GM18951 (cell line): Measurements from ENCODE around the gene GNAI2.

ENCODE experiments used
- POLR2A ChIP-seq: IDR thresholded peaks from 4 replicates; pipeline ENCODE4 v1.6.1; 2011; ENCODE audit warnings: mild to moderate bottlenecking; ENCODE audit not compliant: insufficient read length, insufficient read depth; ENCODE audit errors: extremely low read depth
- in situ Hi-C: fragments of 300-500 bp; cut with MboI; formaldehyde crosslinking; loops from one replicate; pipeline ENCODE4 v1.12.0; 2022; ENCODE audit warnings: low sequenced_read_pairs, mixed read lengths, inconsistent platforms; ENCODE audit not compliant: unreplicated experiment

The GNAI2 gene

GRCh38 chr3:50296721-50297383, 60.8 kb downstream of the GNAI2 start:
- no peak for TF ChIP-seq POLR2A
- in situ Hi-C loops = no loop called here

GRCh38 chr3:50297384-50297775, 61.4 kb downstream of the GNAI2 start:
- TF ChIP-seq POLR2A = no peak
- in situ Hi-C loops = no loop called here

GRCh38 chr3:50297896-50298725, 62.1 kb downstream of the GNAI2 start:
- in situ Hi-C loops = no loop called here
- no peak for TF ChIP-seq POLR2A

- in situ Hi-C loops = no loop called here
- peak; percentile 89 for TF ChIP-seq POLR2A
These were observed 63.0 kb downstream of the GNAI2 start, which contains the start of the genes HYAL3 and NAA80 for GRCh38 chr3:50298836-50299637. HYAL3 (minus strand) TSS chr3:50299405; CDS start chr3:50295602, 3,803 bp downstream. NAA80 (minus strand) TSS chr3:50299405; CDS start chr3:50297463, 1,942 bp downstream.

- no peak for TF ChIP-seq POLR2A
- in situ Hi-C loops = no loop called here
These were observed 63.6 kb downstream of the GNAI2 start for GRCh38 chr3:50299638-50299928.

- in situ Hi-C loops = no loop called here
- TF ChIP-seq POLR2A = no peak
These were observed 64.1 kb downstream of the GNAI2 start for GRCh38 chr3:50299929-50300680.

GRCh38 chr3:50300681-50301254, 64.8 kb downstream of the GNAI2 start:
- no peak for TF ChIP-seq POLR2A
- in situ Hi-C loops = no loop called here

- in situ Hi-C loops = no loop called here
- no peak for TF ChIP-seq POLR2A
These were observed 66.3 kb downstream of the GNAI2 start for GRCh38 chr3:50302095-50303012.

- no peak for TF ChIP-seq POLR2A
- in situ Hi-C loops = no loop called here
These were observed 67.2 kb downstream of the GNAI2 start, which contains the start of gene HYAL1 for GRCh38 chr3:50303013-50303815. HYAL1 (minus strand) TSS chr3:50303574; CDS start chr3:50302956, 618 bp downstream.

GRCh38 chr3:50304601-50305000, 68.6 kb downstream of the GNAI2 start:
- no peak for TF ChIP-seq POLR2A
- in situ Hi-C loops = no loop called here
